HepG2 (cell line): ENCODE results near the gene CDC14A. TPM values are rescaled to one million over a fixed set of nuclear protein-coding genes. Genes with fewer than 3 reads are reported as not detected.

Experiments used
- ATAC-seq: fragments of 200-7000 bp; cut with Tn5 transposase; 3 replicates; pipeline ENCODE4 v1.9.1; 2020; ENCODE audit warnings: mild to moderate bottlenecking, moderate library complexity
- BruUV-seq: library from RNA; stranded (reverse); fragments of 400-500 nt; replicated peaks from 2 replicates; lab custom pipeline; 2021; lab: Mats Ljungman, UMichigan
- CTCF ChIA-PET: fragments of 300-600 bp; formaldehyde crosslinking; extraction: SDS; loops from one replicate; lab custom pipeline; 2021; ENCODE audit warnings: low total read pairs, inconsistent platforms, low intra/inter-chr PET ratio; lab: Yijun Ruan, JAX
- POLR2A ChIA-PET: fragments of 350-600 bp; sonication (Branson Sonifier 250); formaldehyde crosslinking; loops from one replicate; lab custom pipeline; 2020; ENCODE audit warnings: antibody characterized with exemption, inconsistent platforms; lab: Yijun Ruan, JAX
- DNase-seq: peaks from one replicate; pipeline ENCODE4 v3.0.0-alpha.2; 2015; ENCODE audit warnings: low spot score
- FAIRE-seq: peaks from 3 replicates; lab custom pipeline; 2011; peaks lifted over from hg19 to GRCh38; lab: Jason Lieb, UNC
- H2AFZ ChIP-seq: one replicate; pipeline ENCODE4 v1.6.1; 2011; ENCODE audit warnings: low read length, inconsistent platforms
- H3K27ac ChIP-seq: fragments of 300-600 bp; 3 replicates; pipeline ENCODE4 v1.8.0; 2011; ENCODE audit warnings: mixed run types, mild to moderate bottlenecking, mixed read lengths, low read length, inconsistent platforms; ENCODE audit not compliant: insufficient read depth; ENCODE audit errors: extremely low read length
- H3K27me3 ChIP-seq, 2 experiments: fragments of 200-600 bp in 1 of 2; 2 replicates in 1 of 2; 3 replicates in 1 of 2; pipeline versions ENCODE4 v1.6.0 to v1.8.0; 2011; ENCODE audit warnings: low read length in 2 of 2, mild to moderate bottlenecking in 2 of 2, moderate library complexity in 2 of 2, inconsistent platforms in 1 of 2; ENCODE audit not compliant: insufficient read depth in 2 of 2, control insufficient read depth in 1 of 2
- H3K36me3 ChIP-seq, 2 experiments: fragments of 200-600 bp in 1 of 2; replicated peaks in 1 of 2; 2 replicates in 1 of 2; 3 replicates in 1 of 2; pipeline versions ENCODE4 v1.5.1 to v1.8.0; 2011; ENCODE audit warnings: low read length in 2 of 2, inconsistent platforms in 1 of 2; ENCODE audit not compliant: insufficient read depth in 2 of 2, control insufficient read depth in 1 of 2
- H3K4me1 ChIP-seq: 2 replicates; pipeline ENCODE4 v1.5.1; 2012; ENCODE audit warnings: low read length, inconsistent platforms; ENCODE audit not compliant: insufficient read depth
- H3K4me2 ChIP-seq: 2 replicates; pipeline ENCODE4 v1.6.0; 2011; ENCODE audit warnings: low read depth, low read length, inconsistent platforms
- H3K4me3 ChIP-seq, 3 experiments: fragments of 200-600 bp in 1 of 3; sonication (generic), shearing (Covaris generic) in 1 of 3; replicated peaks in 1 of 3; 2 replicates each; pipeline ENCODE4 v1.5.1; 2011 to 2016; ENCODE audit warnings: low read length in 3 of 3, inconsistent platforms in 2 of 3, low read depth in 2 of 3, mild to moderate bottlenecking in 2 of 3, control low read depth in 1 of 3, mixed read lengths in 1 of 3; ENCODE audit not compliant: insufficient read depth in 1 of 3
- H3K79me2 ChIP-seq: one replicate; pipeline ENCODE4 v1.6.1; 2011; ENCODE audit warnings: low read length, inconsistent platforms; ENCODE audit not compliant: insufficient read depth
- H3K9ac ChIP-seq: 2 replicates; pipeline ENCODE4 v1.6.0; 2011; ENCODE audit warnings: mild to moderate bottlenecking, low read depth, low read length, inconsistent platforms; ENCODE audit not compliant: insufficient read depth
- H3K9me3 ChIP-seq: 2 replicates; pipeline ENCODE4 v1.5.1; 2012; ENCODE audit warnings: mild to moderate bottlenecking, low read length
- H4K20me1 ChIP-seq: 2 replicates; pipeline ENCODE4 v1.6.0; 2011; ENCODE audit warnings: inconsistent platforms, mild to moderate bottlenecking, low read length, moderate library complexity; ENCODE audit not compliant: insufficient read depth
- ATAD3A ChIP-seq: sonication (generic); formaldehyde crosslinking; IDR thresholded peaks from 2 replicates; pipeline ENCODE4 v1.4.0; 2020; ENCODE audit warnings: missing genetic modification reagents
- ELF4 ChIP-seq: sonication (generic); formaldehyde crosslinking; IDR thresholded peaks from 2 replicates; pipeline ENCODE4 v1.5.0; 2020; ENCODE audit warnings: missing genetic modification reagents, mild to moderate bottlenecking, moderate library complexity, borderline replicate concordance
- FOXA3 ChIP-seq: IDR thresholded peaks from 2 replicates; pipeline ENCODE4 v1.6.1; 2016; ENCODE audit warnings: missing genetic modification reagents, missing compliant biosample characterization
- HOXA9 ChIP-seq: sonication (generic); formaldehyde crosslinking; IDR thresholded peaks from 2 replicates; pipeline ENCODE4 v1.8.1; 2022; ENCODE audit warnings: missing genetic modification reagents, mild to moderate bottlenecking, moderate library complexity, borderline replicate concordance
- NR3C1 ChIP-seq: sonication (generic); formaldehyde crosslinking; IDR thresholded peaks from 2 replicates; pipeline ENCODE4 v1.4.0; 2020; ENCODE audit warnings: missing genetic modification reagents
- SKI ChIP-seq: fragments of 450-650 bp; IDR thresholded peaks from one replicate; pipeline ENCODE4 v1.6.1; 2018; ENCODE audit warnings: mild to moderate bottlenecking; ENCODE audit not compliant: partially characterized antibody
- ZNF136 ChIP-seq: sonication (generic); formaldehyde crosslinking; IDR thresholded peaks from 2 replicates; pipeline ENCODE4 v1.8.1; 2022; ENCODE audit warnings: low read depth, mild to moderate bottlenecking, moderate library complexity, missing genetic modification reagents
- ZNF235 ChIP-seq: sonication (generic); formaldehyde crosslinking; IDR thresholded peaks from 2 replicates; pipeline ENCODE4 v1.8.1; 2023; ENCODE audit warnings: mild to moderate bottlenecking, missing genetic modification reagents, borderline replicate concordance
- ZNF773 ChIP-seq: sonication (generic); formaldehyde crosslinking; IDR thresholded peaks from 2 replicates; pipeline ENCODE4 v1.4.0; 2020; ENCODE audit warnings: missing genetic modification reagents, borderline replicate concordance
- WGBS: methylation state at CpG from one replicate; pipeline ENCODE4 v1.1.6; 2017; ENCODE audit warnings: low lambda C conversion rate; 5-methylcytosine and 5-hydroxymethylcytosine counted together
- in situ Hi-C: cut with HindIII; loops from 2 replicates; pipeline ENCODE4 v1.10.0; 2017; ENCODE audit warnings: low pct_unique_long_range_greater_than_20kb; ENCODE audit not compliant: extremely low pct_ligation_motif_present
- intact Hi-C: fragments of 100-400 bp; cut with micrococcal nuclease; formaldehyde crosslinking; loops from one replicate; pipeline ENCODE4 v1.10.0; 2022; ENCODE audit not compliant: unreplicated experiment
- polyA plus RNA-seq, 8 experiments: library from polyadenylated mRNA; depleted of rRNA in 3 of 8; stranded (reverse) in 7 of 8; unstranded in 1 of 8; fragments of >200 nt; fragmentation: Illumina TruSeq in 4 of 8; extraction: Trizol in 4 of 8; gene quantifications; 2 replicates each; pipeline versions ENCODE4 v1.2.1 to v1.2.3, GENCODE V29; 2011 to 2016; ENCODE audit warnings: low read depth in 4 of 8, missing spikeins in 1 of 8, mixed read lengths in 1 of 8; ENCODE audit not compliant: insufficient read depth in 1 of 8
- total RNA-seq, 5 experiments: library from RNA; depleted of rRNA; stranded (reverse); fragments of >200 nt; fragmentation: Illumina TruSeq; extraction: Trizol; gene quantifications; 2 replicates each; pipeline ENCODE4 v1.2.3, GENCODE V29; 2016; ENCODE audit warnings: low read depth in 1 of 5
- TF ChIP-seq, protein P1 (sequence below): sonication (generic); formaldehyde crosslinking; IDR thresholded peaks from 2 replicates; pipeline ENCODE4 v1.5.0; 2020; ENCODE audit warnings: missing genetic modification reagents
- TF ChIP-seq, protein P2 (sequence below): conservative IDR thresholded peaks from 2 replicates; pipeline ENCODE4 v1.6.1; 2018; ENCODE audit warnings: missing genetic modification reagents
- TF ChIP-seq, protein P3 (sequence below): IDR thresholded peaks from 2 replicates; pipeline ENCODE4 v1.6.1; 2016; ENCODE audit warnings: missing compliant biosample characterization, missing genetic modification reagents, borderline replicate concordance
- TF ChIP-seq, protein P4 (sequence below): sonication (generic); formaldehyde crosslinking; IDR thresholded peaks from 2 replicates; pipeline ENCODE4 v1.5.1; 2020; ENCODE audit warnings: missing genetic modification reagents, mild to moderate bottlenecking, borderline replicate concordance
- TF ChIP-seq, protein P5 (sequence below): sonication (generic); formaldehyde crosslinking; IDR thresholded peaks from 2 replicates; pipeline ENCODE4 v1.5.0; 2020; ENCODE audit warnings: missing genetic modification reagents

CDC14A gene
- total and polyA plus RNA-seq, 2 of the 13 experiments (the other 11 are each of a cell fraction or from before 2014, with no cell fraction given): 2.8 to 4.9 TPM

DNA sequence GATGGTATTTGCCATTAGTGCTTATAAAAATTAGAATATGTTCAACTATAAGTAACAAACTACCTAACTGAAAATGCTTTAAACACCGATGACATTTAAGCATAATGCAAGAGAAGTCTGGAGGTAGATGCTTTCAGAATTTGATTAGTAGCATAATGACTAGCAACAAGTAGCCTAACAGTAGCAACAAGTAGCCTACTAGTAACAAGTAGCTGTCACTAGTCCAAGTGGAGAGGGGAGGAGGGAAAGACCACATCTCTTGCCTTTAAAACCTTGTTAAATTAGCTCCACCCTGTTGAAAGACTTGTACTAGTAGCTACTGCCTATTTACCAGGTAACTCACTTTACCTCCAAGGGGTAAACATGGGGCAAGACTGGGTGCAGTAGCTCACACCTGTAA lies 193.5 kb downstream of the CDC14A start:
- no TSS peak for BruUV-seq
- no peak for ATAC-seq
- ChIA-PET CTCF (no interaction called here), POLR2A (no interaction called here)
- in situ Hi-C loops (no loop called here), intact Hi-C loops (no loop called here)
- TF ChIP-seq, protein P1, sequence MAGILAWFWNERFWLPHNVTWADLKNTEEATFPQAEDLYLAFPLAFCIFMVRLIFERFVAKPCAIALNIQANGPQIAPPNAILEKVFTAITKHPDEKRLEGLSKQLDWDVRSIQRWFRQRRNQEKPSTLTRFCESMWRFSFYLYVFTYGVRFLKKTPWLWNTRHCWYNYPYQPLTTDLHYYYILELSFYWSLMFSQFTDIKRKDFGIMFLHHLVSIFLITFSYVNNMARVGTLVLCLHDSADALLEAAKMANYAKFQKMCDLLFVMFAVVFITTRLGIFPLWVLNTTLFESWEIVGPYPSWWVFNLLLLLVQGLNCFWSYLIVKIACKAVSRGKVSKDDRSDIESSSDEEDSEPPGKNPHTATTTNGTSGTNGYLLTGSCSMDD (CRISPR knock-in tag): no peak
- TF ChIP-seq FOXA3: no peak
- TF ChIP-seq, protein P2, sequence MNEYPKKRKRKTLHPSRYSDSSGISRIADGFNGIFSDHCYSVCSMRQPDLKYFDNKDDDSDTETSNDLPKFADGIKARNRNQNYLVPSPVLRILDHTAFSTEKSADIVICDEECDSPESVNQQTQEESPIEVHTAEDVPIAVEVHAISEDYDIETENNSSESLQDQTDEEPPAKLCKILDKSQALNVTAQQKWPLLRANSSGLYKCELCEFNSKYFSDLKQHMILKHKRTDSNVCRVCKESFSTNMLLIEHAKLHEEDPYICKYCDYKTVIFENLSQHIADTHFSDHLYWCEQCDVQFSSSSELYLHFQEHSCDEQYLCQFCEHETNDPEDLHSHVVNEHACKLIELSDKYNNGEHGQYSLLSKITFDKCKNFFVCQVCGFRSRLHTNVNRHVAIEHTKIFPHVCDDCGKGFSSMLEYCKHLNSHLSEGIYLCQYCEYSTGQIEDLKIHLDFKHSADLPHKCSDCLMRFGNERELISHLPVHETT (CRISPR knock-in tag): no peak
- no peak for TF ChIP-seq ELF4 (CRISPR knock-in tag)
- TF ChIP-seq NR3C1: no peak
- TF ChIP-seq, protein P3, sequence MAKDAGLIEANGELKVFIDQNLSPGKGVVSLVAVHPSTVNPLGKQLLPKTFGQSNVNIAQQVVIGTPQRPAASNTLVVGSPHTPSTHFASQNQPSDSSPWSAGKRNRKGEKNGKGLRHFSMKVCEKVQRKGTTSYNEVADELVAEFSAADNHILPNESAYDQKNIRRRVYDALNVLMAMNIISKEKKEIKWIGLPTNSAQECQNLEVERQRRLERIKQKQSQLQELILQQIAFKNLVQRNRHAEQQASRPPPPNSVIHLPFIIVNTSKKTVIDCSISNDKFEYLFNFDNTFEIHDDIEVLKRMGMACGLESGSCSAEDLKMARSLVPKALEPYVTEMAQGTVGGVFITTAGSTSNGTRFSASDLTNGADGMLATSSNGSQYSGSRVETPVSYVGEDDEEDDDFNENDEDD (CRISPR knock-in tag): no peak
- no peak for TF ChIP-seq ZNF235 (CRISPR knock-in tag)
- TF ChIP-seq HOXA9 (CRISPR knock-in tag): no peak
- TF ChIP-seq ATAD3A (CRISPR knock-in tag): no peak
- TF ChIP-seq ZNF773 (CRISPR knock-in tag): no peak
- no peak for TF ChIP-seq SKI
- TF ChIP-seq, protein P4, sequence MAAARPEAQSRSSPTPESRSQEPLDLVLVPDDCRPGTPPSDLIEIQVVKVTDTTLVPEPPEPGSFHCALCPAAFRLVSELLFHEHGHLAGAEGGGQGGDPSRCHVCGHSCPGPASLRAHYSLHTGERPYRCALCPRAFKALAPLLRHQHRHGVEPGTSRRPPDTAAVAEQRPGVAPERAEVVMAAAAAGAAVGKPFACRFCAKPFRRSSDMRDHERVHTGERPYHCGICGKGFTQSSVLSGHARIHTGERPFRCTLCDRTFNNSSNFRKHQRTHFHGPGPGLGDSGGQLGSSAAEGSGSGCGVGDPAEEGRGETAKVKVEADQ (CRISPR knock-in tag): no peak
- TF ChIP-seq, protein P5, sequence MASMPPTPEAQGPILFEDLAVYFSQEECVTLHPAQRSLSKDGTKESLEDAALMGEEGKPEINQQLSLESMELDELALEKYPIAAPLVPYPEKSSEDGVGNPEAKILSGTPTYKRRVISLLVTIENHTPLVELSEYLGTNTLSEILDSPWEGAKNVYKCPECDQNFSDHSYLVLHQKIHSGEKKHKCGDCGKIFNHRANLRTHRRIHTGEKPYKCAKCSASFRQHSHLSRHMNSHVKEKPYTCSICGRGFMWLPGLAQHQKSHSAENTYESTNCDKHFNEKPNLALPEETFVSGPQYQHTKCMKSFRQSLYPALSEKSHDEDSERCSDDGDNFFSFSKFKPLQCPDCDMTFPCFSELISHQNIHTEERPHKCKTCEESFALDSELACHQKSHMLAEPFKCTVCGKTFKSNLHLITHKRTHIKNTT (CRISPR knock-in tag): no peak
- no peak for TF ChIP-seq ZNF136
- H3K9ac ChIP-seq: no peak overlapping the region
- H3K79me2 ChIP-seq: no peaks in the 10 kb centered on the region
- no peak overlapping the region for H3K27ac ChIP-seq
- no peak overlapping the region for H3K4me2 ChIP-seq
- H3K4me1 ChIP-seq: peaks cover 17% of the 10 kb centered on the region
- no peaks in the 10 kb centered on the region for H3K9me3 ChIP-seq
- FAIRE-seq: no peak
- no peak overlapping the region for H3K4me3 ChIP-seq
- no peak overlapping the region for H2AFZ ChIP-seq
- DNase-seq: no peak
- 4% methylated on average over 1 of the region's 1 CpG for WGBS
- no peaks in the 10 kb centered on the region; a peak in 2 of 5 replicates for H3K27me3 ChIP-seq
- H4K20me1 ChIP-seq: no peaks in the 10 kb centered on the region
- H3K36me3 ChIP-seq: no peaks in the 10 kb centered on the region
